Placental pericyte (primary cell): ENCODE measurements around the gene TMEM191B. TPM values are rescaled to one million over a fixed set of nuclear protein-coding genes. Genes with fewer than 3 reads are reported as not detected.

Experiments
- total RNA-seq: library from RNA; depleted of rRNA; stranded (reverse); fragments of >200 nt; gene quantifications from 2 replicates; pipeline ENCODE4 v1.2.3, GENCODE V29; 2012

TMEM191B gene
- 2.3 TPM in 1 of 2 replicates, not detected in the other for total RNA-seq

GRCh38 chr22:18527752-18528596 is at the start of gene TMEM191B:
Gene TMEM191B, plus strand, starts transcription at chr22:18527802. Its CDS starts 179 bp downstream, at chr22:18527981.

GRCh38 chr22:18518061-18518460 is 9.5 kb upstream of the TMEM191B start, which contains the start of gene GGTLC3:
Gene GGTLC3, minus strand, starts transcription at chr22:18518161. Its CDS starts 264 bp downstream, at chr22:18517897.

Other genes with a start within 250 kb of the TMEM191B start
- gene GGTLC3, start 9.6 kb upstream of the TMEM191B start, total RNA-seq, result not detected in 2 replicates
- gene RIMBP3, start 84.1 kb downstream of the TMEM191B start, total RNA-seq, result 0.66 and 0.86 TPM in 2 replicates